ENCODE data around the gene RPRM.

DNA sequence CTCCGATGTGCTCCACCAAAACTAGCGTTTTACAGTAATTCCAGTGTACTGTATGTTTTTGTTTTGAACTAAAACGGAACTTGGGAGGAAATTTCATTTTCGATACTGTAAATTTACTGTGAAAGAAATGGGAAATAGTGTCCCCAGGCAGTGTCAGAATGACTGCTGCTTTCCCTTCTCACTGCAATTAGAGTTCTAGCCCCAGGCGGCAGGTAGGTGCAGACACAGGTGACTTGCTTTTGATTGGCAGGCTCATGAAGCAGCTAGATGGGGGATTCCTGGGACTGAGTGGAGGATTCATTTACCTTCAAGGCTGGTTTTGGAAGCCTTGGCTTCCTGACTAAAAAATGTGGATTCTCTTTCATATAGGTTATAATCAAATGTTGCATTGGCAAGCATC is 27.0 kb downstream of the RPRM start:
- TF ChIP-seq, protein P1, sequence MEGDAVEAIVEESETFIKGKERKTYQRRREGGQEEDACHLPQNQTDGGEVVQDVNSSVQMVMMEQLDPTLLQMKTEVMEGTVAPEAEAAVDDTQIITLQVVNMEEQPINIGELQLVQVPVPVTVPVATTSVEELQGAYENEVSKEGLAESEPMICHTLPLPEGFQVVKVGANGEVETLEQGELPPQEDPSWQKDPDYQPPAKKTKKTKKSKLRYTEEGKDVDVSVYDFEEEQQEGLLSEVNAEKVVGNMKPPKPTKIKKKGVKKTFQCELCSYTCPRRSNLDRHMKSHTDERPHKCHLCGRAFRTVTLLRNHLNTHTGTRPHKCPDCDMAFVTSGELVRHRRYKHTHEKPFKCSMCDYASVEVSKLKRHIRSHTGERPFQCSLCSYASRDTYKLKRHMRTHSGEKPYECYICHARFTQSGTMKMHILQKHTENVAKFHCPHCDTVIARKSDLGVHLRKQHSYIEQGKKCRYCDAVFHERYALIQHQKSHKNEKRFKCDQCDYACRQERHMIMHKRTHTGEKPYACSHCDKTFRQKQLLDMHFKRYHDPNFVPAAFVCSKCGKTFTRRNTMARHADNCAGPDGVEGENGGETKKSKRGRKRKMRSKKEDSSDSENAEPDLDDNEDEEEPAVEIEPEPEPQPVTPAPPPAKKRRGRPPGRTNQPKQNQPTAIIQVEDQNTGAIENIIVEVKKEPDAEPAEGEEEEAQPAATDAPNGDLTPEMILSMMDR (IDR thresholded peaks at IDR 0.05): no peak
- TF ChIP-seq POLR2AphosphoS5 (IDR thresholded peaks at IDR 0.05; ENCODE audit: insufficient read depth in 1 of 2, low read depth in 1 of 2): no peak
- no peak for TF ChIP-seq POLR2A (IDR thresholded peaks at IDR 0.05)

All from vagina (tissue), 2 donors.